ENCODE data around the gene METTL18.
A peak's percentile ranks its signal among the peaks of the same experiment; 100 is the strongest.
"Not testable (repeated sequence)": the region's sequence is repeated elsewhere in the genome, so short reads cannot be mapped to it uniquely, and the experiment has no call there.

The METTL18 gene

DNA sequence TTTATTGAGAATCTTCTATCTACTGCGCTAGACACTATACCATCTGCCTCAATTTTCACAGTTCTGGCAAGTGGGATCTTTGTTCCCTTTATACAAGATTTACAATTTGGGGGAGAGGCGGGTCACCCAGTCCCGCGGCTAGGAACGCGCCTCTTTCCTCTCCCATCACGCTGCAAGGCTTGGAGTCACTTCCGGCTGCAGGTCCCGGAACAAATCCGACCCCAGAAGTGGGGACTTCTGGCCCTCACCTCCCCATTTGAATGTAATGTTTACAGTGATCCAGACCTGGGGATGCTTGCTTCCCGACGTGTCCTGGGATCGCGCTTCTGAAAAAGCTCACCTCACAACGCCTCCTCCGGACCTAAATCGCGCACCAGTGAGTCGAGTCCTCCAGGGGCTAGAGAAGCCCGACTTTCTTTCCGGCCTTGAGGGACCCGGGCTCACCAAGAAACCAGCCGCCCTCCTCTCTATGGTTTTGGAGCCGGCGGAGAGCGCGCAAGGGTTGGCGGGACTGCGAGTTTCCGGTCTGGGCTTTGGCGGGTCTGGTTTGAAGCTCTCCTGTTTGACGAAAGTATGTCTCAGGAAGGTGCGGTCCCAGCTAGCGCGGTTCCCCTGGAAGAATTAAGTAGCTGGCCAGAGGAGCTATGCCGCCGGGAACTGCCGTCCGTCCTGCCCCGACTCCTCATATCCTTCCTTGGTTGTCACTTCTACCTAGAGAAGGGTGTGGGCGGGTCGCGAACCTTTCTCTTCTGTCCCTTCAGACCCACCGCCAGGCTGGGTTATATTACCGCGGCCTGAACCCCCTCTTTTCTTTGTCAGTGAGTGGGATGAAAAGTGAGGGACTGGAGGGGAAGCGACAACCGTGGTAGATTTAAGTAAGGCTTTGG, at the start of gene METTL18:
Gene METTL18, minus strand, starts transcription at position 378 of the 887 bp plus-strand sequence. CDS start 1,212 bp downstream, outside the sequence.
- DNase-seq = peak; percentile 87

DNA sequence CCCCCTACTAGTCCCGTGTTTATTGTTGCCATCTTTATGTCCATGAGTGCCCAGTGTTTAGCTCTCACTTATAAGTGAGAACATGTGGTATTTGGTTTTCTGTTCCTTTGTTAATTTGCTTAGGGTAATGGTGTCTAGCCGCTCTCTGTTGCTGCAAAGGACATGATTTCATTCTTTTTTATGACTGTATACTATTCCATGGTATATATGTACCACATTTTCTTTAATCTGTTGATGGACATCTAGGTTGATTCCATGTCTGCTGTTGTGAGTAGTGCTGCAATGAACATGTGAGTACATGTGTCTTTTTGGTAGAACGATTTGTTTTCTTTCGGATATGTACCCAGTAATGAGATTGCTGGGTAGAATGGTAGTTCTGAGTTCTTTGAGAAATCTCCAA, 44.2 kb upstream of the METTL18 start:
- no peak for DNase-seq

DNA sequence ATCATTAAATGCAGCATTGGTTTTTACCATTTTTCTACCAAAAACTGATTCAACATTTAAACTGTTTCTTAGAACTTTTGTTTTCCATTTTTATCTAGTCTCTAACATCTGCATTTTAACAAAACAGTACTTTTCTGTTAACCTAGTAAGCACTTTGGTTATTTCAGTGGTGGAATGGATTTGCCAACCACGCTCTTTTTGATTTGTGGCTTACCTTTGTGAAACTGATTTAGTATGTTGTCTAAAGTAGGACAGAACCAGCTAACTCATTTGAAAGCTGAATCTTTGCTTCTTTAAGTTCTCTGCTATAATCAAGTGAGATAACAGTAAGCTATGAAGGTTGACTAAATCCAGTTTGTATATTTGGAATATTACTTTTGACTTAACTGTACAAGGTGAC, 41.5 kb upstream of the METTL18 start:
- no peak for DNase-seq

DNA sequence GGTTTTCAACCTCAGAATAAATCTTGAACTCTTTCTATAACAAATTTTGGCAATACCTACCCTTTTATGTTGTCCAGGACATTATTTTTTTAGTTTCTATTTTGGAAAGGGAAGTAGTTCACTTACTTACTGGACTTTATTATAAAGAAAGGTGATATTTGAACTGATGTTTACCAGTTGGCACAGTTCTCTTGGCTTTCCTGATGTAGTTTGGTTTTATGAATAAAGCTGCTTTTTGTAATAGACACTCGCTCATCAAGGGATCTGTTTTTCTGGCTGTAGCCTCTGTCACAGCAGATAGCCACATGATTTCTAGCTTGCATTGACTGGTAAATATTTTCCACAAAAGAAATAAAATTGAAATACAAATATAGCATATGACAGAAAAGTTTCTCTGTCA, 40.9 kb upstream of the METTL18 start:
- no peak for DNase-seq

DNA sequence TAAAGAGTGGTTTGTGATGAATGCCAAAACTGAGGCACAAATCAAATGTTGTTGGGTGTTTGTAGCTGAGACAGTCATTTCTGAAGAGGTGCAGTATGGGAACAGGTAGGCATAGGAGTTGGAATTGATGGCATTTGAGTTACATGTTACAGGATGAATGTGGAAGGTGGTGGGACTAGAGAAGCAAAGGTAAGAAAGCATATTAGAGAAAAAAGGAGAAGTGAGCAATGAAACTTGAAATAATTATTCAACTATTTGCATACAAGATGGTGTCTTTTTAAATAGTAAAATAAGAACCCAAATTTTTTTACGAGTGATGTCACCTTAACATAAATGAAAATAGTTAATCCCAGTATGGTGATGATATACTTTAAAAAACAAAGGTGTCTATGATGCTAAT, 40.2 kb upstream of the METTL18 start:
- DNase-seq = no peak

DNA sequence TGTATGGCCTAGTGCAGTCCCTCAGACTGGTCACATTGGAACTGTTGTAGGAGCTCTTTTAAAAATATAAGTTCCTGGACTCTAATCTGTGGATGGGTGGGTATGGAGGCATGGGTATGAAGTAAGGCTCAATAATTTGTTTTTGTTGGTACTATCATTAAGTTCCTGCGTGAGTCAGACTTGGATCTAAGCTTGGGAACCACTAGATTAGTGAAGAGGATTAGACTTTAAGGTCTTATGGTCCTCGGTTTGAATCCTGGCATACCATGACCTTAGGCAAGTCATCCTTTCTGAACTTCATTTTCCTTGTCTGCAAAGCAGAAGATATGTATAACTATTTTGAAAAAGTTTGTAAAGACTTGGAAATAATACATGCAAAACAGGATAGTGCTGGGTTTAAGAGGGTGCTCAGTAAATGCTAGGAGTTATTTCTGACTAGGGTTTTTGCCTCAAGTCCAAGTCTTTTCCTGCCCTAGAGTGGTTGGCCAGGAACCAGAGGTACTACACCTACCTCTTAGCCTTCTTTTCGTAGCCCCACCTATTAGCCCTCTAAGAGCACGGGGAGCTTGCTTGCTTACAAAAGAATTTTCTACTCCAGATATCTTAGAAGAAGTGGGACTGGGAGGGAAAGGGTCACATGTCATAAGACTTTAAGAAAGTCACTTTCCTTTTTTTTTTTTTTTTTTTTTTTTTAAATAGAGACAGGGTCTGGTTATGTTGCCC, 38.6 kb upstream of the METTL18 start:
- no peak for DNase-seq

DNA sequence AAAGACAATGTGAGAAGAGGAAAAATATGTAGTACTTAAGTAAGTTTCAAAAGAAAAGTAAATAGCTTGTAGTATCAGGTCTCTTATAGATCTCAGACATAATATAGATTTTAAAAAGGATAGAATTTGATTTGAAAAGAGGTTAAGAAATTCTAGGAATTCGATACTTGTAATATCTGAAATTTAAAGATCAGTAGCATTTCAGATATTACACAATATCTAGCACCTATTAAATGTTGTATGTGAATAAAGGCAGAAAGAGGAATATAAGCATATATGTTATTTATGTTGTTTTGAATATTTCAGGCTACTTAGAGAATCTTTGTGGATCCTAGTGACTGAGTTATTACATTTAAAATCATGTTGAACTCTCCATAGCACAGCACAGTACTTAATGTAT, 35.0 kb upstream of the METTL18 start:
- no peak for DNase-seq

DNA sequence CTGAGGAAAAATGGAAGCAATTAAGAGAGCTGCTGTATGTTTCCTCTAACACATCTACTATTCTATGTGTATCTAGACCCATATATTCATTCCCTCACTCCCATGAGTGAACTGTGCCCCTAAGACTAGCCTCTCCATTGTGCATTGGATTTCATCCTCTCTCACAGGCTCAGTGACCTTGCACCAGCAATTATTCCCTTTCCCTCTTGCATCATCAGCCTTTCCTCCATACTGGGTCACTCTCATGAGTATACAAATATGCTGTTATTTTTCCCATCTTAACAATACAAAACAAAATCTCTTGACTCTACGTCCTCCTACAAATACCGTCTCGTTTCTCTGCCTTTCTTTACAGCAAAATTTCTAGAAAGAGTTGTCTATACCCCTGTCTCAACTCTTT, 29.4 kb upstream of the METTL18 start:
- DNase-seq = no peak

DNA sequence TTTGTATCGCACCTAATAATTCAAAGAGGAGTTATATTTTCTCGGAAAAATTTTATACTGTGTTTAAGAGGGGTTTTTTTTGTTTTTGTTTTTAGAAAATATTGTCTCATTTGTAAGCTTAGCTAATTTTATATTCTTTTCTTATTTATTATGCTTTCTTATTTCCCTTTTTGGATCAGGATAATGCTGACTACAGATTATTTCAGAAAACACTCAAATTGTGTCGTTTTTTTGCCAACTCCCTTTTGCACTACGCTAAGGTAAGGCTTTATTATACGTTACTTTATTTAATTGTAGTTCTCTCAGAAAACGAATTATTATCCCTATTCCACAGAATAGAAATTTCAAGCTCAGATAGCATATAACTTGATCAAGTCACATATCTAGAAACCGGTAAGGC, 26.8 kb upstream of the METTL18 start:
- no peak for DNase-seq

DNA sequence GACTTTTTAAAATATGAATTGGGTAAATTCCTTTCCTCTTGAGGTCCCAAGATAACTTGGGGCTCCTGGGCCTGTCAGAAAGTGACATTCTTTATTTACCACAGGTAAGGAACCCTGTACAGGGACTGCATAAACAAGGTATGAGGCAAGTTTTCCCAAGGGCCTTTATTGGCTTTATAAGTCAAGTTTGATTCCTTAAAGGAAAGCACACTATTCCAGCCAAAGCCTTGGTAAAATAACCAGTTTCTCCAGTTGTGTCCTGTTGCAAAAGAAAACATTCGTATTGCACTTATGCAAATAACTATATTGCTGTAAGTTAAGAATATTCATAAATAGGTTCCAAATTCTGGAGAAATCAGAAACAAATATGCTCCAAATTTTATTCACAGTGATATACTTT, 21.9 kb upstream of the METTL18 start:
- DNase-seq = no peak

DNA sequence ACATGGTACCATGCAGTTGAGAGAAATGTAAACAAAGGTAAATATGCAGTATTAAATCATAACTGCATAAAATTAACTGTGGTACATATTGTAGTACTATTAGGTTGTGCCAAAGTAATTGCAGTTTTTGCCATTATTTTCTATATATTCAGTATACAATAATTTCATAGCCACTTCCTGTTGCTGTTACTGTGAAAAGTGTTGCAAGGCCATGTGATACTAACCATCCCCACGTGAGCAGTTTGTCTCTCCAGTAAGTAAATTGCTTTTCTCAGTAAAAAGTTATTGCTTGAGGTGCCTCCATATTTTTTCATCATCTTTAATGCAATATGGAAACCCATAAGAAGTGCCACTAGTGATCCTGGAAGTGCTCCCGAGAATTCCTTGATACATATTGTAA, 19.6 kb upstream of the METTL18 start:
- no peak for DNase-seq

DNA sequence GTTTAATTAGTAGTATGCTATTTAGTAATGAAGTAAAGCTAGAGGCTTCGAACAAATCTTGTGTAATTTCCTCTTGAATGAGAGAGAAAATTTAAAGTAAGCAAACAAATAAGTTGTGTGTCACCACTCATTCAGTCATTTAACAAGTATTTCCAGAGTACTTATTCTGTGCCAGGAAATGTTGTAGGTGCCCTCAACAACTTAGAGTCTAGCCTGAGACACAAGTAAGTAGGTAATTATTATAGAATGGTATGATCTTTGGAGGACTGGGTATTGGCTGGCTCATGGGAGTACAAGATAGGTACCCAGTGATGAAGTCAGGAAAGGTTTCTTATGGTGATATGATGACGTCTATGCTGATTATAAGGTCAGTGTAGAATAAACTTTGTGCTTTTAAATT, 17.4 kb upstream of the METTL18 start:
- no peak for DNase-seq

DNA sequence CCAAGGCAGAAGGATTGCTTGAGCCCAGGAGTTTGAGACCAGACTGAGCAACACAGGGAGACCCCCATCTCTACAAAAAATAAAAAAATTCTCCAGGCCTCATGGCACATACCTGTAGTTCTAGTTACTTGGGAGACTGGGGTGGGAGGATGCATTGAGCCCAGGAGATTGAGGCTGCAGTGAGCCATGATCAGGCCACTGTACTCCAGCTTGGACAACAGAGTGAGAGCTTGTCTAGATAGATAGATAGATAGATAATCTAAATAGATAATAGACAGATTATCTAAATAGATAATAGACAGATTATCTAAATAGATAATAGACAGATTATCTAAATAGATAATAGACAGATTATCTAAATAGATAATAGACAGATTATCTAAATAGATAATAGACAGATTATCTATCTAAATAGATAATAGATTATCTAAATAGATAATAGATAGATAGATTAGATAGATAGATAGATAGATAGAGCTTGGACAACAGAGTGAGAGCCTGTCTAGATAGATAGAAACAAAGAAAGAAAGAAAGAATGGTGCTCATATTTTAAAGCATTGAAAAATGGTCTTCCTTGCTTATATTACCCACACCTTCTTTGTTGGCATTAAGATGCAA, 16.8 kb upstream of the METTL18 start:
- DNase-seq = not testable (repeated sequence)

DNA sequence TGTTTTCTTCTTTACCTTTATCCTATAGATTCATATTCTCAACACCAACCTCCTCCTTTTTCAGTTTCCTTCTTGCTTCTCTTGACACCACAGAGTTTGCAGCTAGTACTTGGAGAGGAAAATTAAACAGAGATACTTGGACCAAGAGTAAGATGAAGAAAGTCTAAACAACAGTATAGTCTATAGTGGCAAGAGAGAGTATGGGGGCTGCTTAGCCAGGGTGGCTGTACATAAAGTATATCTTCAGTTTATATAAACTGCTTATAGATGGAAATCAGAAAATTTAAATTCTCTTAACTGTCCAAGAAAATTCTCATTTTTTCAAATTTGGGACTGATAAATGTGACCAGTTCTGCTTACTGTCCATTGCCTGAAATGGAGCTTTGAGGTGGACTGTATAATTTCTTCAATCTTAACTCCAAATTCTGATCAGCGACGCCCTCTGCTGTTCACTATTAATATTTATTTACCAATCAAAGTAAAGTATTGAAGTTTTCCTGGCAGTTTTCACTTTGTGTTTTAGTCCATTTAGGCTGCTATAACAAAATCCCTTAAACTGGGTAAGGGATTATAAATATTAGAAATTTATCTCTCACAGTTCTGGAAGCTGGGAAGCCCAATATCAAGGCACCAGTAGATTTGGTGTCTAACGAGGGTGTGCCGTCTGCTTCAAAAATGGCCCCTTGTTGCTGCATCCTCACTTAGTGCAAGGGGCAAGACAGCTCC, 14.8 kb upstream of the METTL18 start:
- DNase-seq = peak; percentile 8

DNA sequence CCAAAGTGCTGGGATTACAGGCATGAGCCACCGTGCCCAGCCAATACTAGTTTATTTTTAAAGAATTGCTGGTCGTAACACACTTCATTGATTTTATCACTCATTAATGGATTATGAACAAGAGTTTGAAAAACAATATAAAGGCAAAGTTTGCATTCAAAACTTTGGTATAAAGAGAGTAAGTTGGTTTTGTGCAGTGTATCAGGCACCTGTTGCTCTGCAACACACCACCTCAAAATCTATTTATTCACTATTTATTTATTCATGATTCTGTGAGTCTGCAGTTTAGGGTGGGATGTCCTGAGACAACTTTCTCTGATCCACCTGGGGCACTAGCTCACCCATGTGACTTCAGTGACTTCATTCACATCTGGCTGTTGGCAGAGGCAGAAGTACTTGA, 10.2 kb upstream of the METTL18 start:
- no peak for DNase-seq

DNA sequence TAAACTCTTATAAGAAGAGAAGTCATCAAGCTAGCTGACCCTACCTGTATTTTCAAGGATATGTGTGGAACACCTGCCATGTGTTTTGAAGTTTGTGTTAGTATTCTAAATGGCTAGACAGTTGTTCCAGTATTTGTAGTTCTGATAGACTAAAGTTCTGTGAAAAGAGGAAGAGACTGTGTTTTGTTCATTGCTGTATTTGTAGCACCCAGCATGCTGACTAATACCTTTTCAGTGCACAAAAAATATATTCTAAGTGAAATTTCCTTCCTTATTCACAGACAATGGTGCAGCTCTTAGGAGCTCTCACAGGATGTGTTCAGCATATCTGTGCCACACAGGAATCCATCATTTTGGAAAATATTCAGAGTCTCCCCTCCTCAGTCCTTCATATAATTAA, 8.2 kb upstream of the METTL18 start:
- DNase-seq = no peak

DNA sequence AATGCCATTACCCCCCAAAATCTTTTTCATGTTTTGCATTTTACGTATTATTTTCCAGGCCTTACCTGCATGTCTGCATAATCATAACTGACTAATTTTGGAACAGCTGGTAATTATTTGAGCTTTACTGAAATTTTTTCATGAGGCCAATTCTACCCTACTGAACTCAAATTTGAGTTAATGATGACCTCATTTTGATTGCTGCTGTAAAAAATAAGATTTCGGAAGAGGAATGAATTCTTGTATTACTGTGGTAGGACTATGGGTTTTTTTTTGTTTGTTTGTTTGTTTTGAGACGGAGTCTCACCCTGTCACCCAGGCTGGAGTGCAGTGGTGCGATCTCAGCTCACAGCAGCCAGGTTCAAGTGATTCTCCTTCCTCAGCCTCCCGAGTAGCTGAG, 2.6 kb upstream of the METTL18 start:
- DNase-seq = no peak

DNA sequence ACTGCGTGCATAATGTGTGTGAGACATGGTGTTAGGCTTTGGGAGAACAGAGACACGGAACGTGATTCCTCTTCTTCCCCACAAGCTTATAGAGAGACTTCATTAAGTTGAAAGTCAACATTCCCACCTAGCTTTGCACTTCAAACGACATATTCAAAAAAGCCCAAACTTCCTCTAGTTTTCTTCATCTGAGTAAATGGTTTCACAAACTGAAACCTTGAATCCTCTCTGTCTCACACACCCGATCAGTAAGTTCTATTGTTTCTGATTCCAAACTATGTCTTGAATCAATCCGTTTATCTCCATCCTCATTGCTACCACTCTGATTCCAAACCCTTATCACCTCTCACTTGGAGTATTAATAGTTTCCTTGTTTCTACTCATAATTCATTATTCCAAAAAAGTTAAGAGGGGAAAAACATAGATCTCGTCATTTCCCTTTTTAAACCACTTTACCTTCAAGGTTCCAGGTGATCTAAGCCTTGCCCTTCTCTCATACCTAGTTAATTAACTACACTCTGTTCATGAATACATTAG, 1.6 kb upstream of the METTL18 start:
- no peak for DNase-seq

DNA sequence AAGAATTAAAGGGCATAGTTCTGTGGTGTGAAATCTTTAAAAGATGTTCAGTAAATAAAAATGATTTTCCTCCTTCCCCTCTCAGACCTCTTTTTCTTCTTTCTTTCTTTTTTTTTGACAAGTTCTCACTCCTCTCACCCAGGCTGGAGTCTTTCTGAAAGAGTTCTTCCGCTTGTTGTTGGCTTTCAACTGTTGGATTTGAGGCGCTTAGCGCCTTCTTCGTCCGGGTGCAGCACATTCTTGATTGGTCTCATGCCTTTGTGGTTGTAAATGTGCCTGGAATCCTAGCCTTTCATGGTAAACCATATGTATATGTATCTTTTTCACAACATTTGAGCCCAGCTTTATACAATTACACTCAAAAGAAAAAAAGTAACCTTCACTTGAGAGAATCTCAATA, 980 bp upstream of the METTL18 start:
- no peak for DNase-seq

DNA sequence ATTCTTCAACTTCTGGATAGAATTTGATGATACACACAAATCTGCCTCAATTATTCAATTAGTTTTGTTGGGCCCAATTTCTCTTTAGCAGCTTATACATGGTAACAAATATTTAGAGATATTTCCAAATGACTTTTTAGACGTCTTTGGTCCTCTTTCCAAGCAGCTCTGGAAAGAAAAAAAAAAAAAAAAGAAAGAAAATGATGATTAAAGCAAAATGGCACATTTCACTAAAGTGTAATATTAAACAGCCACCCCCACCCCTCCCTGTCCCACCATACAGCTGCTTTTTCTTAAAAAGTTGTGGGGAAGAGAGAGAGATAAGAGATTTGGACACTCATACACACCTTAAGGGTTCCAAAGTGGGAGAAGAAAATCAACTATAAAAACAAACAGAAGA, 977 bp downstream of the METTL18 start:
- no peak for DNase-seq

DNA sequence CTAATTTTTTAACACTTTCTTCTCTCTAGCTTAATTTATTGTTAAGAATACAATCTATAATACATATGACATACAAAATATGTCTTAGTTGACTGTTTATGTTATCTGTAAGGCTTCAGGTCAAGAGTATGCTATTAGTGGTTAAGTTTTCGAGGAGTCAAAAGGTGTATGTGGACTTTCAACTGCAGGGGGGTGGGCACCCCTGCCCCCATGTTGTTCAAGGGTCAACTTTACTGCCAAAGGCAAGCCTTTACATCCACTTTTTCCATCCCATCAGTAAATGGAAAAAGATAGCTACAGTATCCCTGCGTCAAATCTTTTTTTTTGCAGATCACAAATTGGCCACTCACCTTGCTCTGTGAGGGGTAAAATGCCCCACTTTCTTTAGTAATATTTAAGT, 6.3 kb downstream of the METTL18 start:
- DNase-seq = no peak

DNA sequence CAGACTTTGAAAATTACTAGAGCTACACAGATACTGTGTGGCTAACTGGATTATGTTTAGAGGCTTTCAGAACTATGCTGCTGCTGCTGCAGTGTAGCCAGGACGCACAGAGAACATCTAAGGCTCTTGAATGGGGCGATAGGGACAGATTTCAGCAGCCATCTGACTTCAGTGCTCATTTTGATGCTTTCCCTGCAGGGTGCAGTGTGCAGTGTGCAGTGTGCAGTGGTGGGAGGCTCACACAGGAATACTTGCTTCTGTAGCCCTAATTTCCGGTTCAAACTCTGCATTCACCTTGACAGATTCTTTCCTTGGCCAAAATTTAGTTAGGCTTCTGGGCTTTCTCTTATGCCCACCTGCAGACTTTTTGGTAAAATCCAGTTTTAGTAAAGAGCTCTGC, 7.7 kb downstream of the METTL18 start:
- DNase-seq = no peak

DNA sequence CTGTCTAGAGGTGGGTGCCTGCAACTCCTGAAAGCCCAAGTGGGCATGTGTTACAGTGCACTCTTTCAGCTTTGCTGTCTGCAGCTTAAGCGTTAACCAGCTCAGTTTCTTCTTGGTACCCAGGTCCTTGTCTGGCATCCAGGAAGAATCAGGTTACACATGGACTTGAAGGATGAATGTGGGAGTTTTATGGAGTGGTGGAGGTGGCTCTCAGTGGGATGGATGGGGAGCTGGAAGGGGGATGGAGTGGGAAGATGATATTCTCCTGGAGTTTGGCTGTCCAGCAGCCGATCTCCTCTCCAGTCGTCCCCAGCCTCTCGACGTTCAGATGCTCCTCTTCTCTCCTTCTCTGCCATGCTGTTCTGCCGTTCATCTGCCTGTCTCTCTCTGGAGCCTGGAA, 9.4 kb downstream of the METTL18 start:
- DNase-seq = no peak
